HG03520 (cell line): ENCODE measurements around the gene DEDD.
A peak's percentile ranks its signal among the peaks of the same experiment; 100 is the strongest.
"Not testable (repeated sequence)": the region's sequence is repeated elsewhere in the genome, so short reads cannot be mapped to it uniquely, and the experiment has no call there.

ENCODE experiments used
- ATAC-seq: cut with Tn5 transposase; IDR thresholded peaks from one replicate; pipeline ENCODE4 v1.9.1; 2021; ENCODE audit warnings: mild to moderate bottlenecking, moderate library complexity; ENCODE audit not compliant: unreplicated experiment

The DEDD gene

DNA sequence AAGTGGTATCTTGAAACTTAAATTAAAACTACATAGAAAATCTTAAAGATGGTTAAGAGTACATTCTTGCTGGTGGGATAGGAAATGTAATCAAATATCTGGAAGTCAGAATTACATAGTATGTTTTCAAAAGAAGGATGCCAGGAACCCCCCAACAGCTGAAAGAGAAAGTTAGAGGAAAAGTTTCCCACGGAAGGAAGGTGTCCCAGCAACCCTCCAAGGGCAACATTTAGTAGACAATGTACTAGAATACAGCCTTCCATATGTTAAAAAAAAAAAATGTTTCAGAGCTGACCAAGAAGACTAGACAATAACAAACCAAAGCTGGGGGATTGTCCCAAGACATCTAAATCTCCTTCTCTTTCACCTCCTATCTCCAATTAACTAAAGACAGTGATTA lies 2.2 kb downstream of the DEDD start:
- ATAC-seq: no peak

GRCh38 chr1:161128591-161129420 lies 3.7 kb downstream of the DEDD start:
- ATAC-seq: no peak

GRCh38 chr1:161127649-161128048 lies 4.8 kb downstream of the DEDD start:
- no peak for ATAC-seq

DNA sequence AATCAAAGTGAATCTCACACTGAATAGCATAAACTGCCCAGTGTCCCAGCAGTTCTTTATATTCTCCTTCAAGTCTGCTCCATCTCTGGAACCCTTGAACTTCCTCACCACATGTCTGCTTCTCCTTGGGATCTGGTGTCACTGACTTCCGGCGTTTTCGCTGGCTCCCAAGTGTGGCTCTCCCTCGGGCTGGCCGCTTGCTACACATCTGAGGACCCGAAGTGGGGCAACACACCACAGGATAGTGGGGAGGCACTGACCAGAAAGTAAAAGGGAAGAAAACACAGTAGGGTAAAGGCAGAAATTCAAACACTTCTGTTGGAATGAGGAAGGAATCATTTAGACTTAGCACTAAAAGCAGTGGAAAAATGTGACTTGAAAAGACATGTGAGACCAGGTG lies 9.5 kb downstream of the DEDD start:
- ATAC-seq: no peak

GRCh38 chr1:161121834-161122233 lies 10.6 kb downstream of the DEDD start:
- no peak for ATAC-seq

DNA sequence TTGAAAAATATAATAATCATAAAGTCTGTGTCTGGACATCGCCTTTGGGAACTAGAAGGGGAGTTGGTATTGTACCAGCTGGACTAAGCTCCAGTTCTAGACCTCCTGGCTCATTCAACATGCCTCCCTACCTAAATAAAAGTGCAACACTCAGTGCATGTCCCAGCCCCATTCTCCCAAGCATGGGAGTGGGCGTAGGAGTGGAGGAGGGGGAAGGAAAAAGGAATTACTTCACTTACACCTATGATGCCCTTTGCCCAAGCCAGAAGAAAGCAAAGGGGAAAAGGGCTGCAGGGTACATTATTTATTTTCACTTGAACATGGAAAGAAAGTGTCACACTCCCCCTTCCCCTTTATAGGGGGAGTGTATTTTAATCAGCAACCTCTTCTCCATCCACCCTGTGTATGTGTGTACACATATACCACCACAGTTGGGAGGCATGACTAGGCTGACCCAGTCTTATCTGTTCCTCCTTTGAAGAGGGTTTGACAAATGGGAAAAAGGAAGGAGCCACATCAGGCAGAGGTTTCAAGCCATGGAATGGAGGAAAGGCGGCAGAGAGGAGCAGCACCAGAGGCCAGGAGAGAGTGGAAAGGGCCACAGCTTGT lies 11.3 kb downstream of the DEDD start:
- no peak for ATAC-seq

DNA sequence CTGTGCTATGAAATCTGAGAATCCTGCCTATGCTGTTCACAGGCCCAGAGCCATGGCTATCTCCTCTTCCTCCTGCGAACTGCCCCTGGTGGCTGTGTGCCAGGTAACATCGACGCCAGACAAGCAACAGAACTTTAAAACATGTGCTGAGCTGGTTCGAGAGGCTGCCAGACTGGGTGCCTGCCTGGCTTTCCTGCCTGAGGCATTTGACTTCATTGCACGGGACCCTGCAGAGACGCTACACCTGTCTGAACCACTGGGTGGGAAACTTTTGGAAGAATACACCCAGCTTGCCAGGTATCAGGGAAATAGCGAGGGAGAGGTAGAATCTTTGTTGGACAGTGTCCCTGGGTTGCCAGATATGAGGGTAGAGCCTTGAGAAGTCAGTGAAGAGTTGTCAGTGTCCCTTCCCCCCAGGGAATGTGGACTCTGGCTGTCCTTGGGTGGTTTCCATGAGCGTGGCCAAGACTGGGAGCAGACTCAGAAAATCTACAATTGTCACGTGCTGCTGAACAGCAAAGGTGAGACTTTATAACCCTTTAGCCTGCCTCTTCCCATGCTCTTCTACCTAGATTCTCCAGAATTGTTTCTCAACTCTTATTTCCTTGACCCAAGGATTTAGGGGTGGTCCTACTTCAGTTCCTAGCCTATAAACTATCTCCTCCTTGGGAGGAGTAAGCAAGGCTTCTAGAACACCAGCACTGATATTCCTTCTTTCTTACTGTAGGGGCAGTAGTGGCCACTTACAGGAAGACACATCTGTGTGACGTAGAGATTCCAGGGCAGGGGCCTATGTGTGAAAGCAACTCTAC lies 13.2 kb downstream of the DEDD start:
- no peak for ATAC-seq

- peak; percentile 60 for ATAC-seq
Observed at GRCh38 chr1:161117759-161118581, 14.5 kb downstream of the DEDD start, which contains the start of the genes NIT1 and PFDN2. Gene NIT1, plus strand, starts transcription at chr1:161118105. Its CDS starts 72 bp downstream, at chr1:161118177. Gene PFDN2, minus strand, starts transcription at chr1:161118037. Its CDS starts 11 bp downstream, at chr1:161118026.

GRCh38 chr1:161115961-161116360 lies 16.5 kb downstream of the DEDD start:
- ATAC-seq: not testable (repeated sequence)

DNA sequence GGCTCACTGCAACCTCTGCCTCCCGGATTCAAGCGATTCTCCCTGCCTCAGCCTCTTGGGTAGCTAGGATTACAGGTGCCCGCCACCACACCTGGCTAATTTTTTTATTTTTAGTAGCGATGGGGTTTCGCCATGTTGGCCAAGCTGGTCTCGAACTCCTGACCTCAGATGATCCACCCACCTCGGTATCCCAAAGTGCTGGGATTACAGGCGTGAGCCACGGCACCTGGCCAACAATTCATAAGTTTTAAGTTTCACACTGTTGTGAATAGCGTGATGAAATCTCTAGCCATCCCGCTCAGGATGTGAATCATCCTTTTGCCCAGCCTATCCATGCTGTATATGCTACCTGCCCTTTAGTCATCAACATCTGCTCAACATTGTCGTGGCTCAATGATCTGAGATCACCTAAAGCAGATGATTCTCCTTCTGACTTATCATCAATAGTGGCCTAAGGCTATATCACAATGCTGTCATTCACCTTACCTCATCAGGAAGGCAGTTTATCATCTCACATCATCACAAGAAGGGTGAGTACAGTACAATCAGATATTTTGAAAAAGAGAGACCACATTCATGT lies 17.2 kb downstream of the DEDD start:
- no peak for ATAC-seq

GRCh38 chr1:161114556-161114955 lies 17.9 kb downstream of the DEDD start:
- no peak for ATAC-seq

GRCh38 chr1:161113915-161114314 lies 18.6 kb downstream of the DEDD start:
- no peak for ATAC-seq

GRCh38 chr1:161111527-161111926 lies 20.9 kb downstream of the DEDD start:
- ATAC-seq: no peak

- no peak for ATAC-seq
Observed at GRCh38 chr1:161111117-161111516, 21.4 kb downstream of the DEDD start.

- ATAC-seq: no peak
Observed at GRCh38 chr1:161106431-161106830, 26.0 kb downstream of the DEDD start.

- ATAC-seq: no peak
Observed at GRCh38 chr1:161100556-161100955, 31.9 kb downstream of the DEDD start.

DNA sequence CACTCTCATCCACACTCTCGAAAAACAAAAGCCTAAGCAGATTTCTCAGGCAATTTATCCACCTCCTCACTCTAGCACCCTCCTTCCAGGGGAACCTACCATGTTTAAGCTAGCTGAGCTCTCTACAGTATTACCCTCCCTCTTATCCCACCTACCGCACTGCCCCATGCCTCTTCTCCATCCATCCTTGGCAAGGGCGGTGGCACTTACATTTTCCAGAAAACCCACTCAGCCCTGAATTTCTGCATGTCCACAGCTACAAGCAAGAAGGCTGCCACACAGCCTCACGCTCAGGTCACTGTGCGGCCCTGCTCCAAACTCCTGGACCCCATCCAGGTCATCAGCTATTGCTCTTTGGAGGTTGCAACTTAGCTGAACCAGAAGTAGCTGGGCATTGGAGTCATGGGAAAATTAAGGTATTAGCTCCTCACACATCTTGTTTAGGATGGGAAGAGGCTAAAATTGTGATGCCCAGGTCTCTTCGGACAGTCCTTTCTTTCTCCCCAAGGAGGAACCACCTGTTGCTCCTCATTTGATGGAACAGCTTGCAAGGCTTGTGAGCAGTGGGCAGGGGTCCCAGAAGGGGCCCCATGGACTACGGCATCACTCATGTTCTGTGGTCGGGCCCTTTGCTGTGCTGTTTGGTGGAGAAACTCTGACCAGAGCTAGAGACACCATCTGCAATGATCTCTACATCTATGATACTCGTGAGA lies 33.2 kb downstream of the DEDD start:
- ATAC-seq: no peak

- ATAC-seq: peak; percentile 57
Observed at GRCh38 chr1:161098210-161099068, 34.0 kb downstream of the DEDD start, which contains the start of gene KLHDC9. Gene KLHDC9, plus strand, starts transcription at chr1:161098361. Its CDS starts 175 bp downstream, at chr1:161098536.

DNA sequence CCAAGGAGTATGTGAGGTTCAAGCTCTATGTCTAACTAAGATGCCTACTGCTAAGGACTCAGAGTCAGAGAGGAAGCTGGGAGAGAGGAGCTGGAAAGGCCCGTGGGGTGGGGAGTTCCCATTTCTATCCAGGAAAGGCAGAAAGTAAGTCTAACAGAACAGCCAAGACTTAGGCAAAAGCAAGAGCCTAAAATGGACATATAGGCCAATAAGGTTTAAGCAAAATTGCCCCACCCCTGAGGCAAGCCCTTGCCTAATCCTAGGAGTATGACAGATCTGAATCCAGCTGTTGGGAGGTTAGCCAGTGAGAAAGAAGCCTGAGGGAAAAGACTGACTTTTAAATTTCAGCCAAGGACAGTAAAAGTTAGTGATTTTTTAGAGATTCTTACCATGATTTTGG lies 35.9 kb downstream of the DEDD start:
- ATAC-seq: no peak
